IMR-90 (cell line): Measurements from ENCODE around the gene NPW.

ENCODE experiments used
- BHLHE40 ChIP-seq: fragments of 150-350 bp; IDR thresholded peaks from 2 replicates; pipeline ENCODE4 v1.6.1; 2016; ENCODE audit warnings: mild to moderate bottlenecking, low read depth, low read length
- CHD1 ChIP-seq: IDR thresholded peaks from 2 replicates; pipeline ENCODE4 v1.6.1; 2012; ENCODE audit warnings: low read depth, low read length, improper control_type of control experiment
- MXI1 ChIP-seq: IDR thresholded peaks from 2 replicates; pipeline ENCODE4 v1.6.1; 2012; ENCODE audit warnings: low read depth, mild to moderate bottlenecking, low read length, moderate library complexity, borderline replicate concordance
- POLR2A ChIP-seq: IDR thresholded peaks from 2 replicates; pipeline ENCODE4 v1.6.1; 2012; ENCODE audit warnings: mild to moderate bottlenecking, low read depth, low read length
- RAD21 ChIP-seq: IDR thresholded peaks from 2 replicates; pipeline ENCODE4 v1.6.1; 2012; ENCODE audit warnings: low read length, improper control_type of control experiment
- RCOR1 ChIP-seq: IDR thresholded peaks from 2 replicates; pipeline ENCODE4 v1.6.1; 2012; ENCODE audit warnings: mild to moderate bottlenecking, low read length, improper control_type of control experiment; ENCODE audit not compliant: insufficient replicate concordance
- TF ChIP-seq, protein P1 (sequence below): conservative IDR thresholded peaks from 2 replicates; pipeline ENCODE4 v1.5.1; 2012; ENCODE audit warnings: mild to moderate bottlenecking, low read depth, low read length, improper control_type of control experiment

- TF ChIP-seq, protein P1, sequence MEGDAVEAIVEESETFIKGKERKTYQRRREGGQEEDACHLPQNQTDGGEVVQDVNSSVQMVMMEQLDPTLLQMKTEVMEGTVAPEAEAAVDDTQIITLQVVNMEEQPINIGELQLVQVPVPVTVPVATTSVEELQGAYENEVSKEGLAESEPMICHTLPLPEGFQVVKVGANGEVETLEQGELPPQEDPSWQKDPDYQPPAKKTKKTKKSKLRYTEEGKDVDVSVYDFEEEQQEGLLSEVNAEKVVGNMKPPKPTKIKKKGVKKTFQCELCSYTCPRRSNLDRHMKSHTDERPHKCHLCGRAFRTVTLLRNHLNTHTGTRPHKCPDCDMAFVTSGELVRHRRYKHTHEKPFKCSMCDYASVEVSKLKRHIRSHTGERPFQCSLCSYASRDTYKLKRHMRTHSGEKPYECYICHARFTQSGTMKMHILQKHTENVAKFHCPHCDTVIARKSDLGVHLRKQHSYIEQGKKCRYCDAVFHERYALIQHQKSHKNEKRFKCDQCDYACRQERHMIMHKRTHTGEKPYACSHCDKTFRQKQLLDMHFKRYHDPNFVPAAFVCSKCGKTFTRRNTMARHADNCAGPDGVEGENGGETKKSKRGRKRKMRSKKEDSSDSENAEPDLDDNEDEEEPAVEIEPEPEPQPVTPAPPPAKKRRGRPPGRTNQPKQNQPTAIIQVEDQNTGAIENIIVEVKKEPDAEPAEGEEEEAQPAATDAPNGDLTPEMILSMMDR: no peak
- TF ChIP-seq POLR2A (no peak), RAD21 (no peak), CHD1 (no peak), BHLHE40 (no peak), MXI1 (no peak), RCOR1 (no peak)
These were observed 42.4 kb upstream of the NPW start for GRCh38 chr16:1976951-1977874.
